Activated CD8-positive, alpha-beta memory T cell treated with anti-CD3 and anti-CD28 coated beads, Interleukin-2, amount 50 U/mL, for 24 hours (primary cell): Measurements from ENCODE around the gene GPBAR1.

ENCODE experiments used
- DNase-seq: peaks from one replicate; pipeline ENCODE4 v3.0.0-alpha.2; 2020; ENCODE audit errors: extremely low read depth

GPBAR1 gene

DNA sequence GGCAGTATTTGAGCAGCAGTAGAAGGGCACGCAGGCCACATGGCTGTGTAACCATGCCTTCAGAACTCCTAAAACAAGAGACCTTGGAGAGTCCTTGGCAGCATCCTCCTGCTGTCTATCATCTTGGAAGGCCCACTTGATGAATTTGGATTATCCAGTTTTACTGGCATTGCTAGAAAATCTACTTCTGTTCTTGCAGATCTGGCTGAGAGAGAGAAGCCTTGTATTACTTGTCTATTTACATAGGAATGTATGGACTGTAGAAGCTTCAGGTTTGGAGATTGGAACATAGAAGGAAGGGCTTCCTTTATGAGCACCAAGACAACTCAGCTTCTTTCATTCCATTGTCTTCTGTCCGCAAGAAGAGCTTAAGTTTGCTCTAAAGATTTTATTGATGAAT is 16.1 kb upstream of the GPBAR1 start:
- no peak for DNase-seq

DNA sequence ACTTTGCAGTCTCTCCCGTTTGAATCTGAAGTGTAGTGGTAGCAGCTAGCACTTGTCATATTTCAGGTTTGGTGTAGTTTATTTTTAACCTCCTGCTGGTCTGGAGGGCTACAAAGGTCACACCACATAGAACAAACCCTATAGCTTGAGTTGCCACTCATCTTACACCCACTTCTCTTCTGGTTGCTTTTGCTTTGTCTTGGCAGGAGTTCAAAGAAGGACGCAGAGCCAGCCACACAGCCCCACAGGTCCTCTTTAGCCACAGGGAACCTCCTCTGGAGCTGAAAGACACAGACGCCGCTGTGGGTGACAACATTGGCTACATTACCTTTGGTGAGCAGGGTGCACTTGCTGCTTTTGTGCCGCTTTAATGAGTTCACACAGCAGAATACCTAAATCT is 15.6 kb upstream of the GPBAR1 start:
- no peak for DNase-seq

DNA sequence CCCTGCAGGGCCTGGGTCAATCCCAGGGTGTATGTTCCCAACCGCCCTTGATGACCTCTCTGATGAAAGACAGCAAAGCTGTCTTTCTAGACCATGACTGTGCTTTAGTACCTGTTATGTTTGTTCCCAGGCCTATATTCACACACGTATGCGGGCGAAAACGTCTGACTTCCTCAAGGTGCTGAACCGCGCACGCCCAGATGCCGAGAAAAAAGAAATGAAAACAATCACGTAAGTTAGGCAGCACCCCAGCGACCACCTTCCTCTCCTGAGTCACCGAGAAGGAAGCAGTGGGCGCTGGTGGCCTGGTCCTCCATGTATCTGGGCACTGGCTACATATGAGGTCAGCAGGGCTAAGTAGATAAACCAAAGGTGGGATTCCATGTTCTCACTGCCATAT is 11.1 kb upstream of the GPBAR1 start:
- DNase-seq: no peak

DNA sequence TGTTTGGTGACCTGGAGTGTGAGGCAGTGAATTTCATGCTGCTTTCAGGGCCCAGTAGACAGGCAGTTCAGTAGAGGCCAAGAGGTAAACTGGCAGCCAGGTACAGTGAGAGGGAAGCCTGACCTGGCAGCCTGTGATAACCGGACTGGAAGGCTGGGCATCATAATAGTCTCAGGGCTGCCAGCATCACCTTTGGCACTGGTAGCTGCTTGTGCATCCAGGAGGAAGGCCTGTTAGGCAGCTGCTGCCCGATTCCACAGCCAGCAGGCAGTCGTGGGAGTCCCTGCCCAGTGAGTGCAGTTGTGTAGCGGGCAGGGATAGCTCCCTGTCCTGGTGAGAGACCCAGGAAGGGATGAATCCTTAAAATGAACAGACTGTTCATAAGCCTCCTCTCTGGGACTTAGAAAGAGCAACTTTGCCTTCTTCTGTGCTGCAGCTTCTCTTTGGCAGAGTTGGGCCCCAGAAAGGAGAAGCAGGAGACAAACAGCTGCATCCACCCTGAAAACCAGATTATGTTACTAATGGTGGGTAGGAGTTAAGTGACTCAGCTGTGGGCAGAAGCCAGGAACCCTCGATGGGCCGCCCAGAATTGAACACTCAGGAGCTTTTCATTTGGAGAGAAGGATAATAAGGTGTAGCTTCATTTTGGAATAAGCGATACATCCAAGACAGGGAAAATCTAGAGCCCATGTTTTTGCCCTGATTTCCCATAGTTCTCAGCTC is 8.1 kb upstream of the GPBAR1 start:
- DNase-seq: no peak

DNA sequence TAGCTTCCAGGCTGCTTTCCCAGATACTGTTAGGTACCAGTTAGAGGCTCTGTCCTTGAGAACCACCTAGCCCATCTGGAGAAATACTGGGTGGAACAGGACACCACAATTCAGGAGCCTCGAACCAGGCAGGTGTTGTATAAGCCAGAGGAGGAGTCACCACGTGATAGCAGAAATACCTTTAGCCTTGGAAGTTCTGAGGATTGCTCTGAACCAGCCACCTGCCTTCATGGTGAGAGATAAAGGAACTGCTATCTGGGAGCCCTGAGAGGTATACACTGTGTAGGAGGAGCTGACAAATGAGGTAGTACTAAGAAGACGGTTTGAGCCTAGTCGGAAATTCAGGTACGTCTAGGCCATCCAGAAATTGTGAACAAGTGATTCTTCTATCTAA is 7.6 kb upstream of the GPBAR1 start:
- DNase-seq: no peak

DNA sequence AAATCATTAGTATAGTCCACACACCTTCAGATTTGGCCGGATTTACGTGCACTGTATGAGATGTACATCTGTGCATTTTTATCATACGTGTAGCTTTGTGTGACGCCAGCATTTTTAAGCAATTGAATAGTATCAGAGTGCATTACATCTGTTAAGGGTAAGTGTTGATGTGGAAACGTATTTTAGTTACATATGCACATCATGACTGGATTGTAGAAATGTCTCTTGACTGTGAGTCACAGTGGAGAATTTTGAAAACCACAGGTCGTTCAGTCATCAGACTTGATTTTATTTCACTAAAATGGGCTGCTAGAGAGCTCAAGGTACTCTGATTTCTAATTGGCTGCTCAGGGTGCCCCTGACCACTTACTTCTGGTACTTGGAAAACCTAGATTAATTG is 5.4 kb upstream of the GPBAR1 start:
- no peak for DNase-seq

DNA sequence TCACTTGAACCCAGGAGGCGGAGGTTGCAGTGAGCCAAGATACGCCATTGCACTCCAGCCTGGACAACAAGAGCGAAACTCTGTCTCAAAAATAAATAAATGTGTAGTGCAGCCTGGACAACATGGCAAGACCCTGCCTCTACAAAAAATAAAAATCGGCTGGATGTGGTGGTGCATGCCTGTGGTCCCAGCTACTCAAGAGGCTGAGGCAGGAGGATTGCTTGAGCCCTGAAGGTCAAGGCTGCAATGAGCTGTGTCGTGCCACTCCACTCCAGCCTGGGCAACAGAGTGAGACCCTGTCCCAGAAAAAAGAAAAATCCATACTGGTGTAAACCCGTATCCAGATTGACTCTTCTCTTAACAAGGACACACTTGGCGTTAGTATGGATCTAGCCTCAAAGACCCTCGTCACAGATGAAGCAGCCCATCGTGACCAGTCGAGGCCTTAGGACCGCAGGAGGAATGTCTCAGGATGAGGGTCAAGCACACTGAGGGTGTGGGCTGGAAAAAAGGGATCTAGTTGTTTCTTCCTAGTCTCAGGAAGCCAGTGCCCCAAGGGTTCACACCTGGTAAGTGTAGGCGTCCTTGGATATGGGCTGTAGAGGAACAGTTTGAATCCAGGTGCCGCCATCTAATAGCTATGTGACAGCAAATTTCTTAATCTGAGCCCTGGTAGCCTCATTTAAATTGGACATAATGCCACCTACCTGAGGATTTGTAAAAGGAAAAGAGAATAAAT is 4.0 kb upstream of the GPBAR1 start:
- DNase-seq: no peak

DNA sequence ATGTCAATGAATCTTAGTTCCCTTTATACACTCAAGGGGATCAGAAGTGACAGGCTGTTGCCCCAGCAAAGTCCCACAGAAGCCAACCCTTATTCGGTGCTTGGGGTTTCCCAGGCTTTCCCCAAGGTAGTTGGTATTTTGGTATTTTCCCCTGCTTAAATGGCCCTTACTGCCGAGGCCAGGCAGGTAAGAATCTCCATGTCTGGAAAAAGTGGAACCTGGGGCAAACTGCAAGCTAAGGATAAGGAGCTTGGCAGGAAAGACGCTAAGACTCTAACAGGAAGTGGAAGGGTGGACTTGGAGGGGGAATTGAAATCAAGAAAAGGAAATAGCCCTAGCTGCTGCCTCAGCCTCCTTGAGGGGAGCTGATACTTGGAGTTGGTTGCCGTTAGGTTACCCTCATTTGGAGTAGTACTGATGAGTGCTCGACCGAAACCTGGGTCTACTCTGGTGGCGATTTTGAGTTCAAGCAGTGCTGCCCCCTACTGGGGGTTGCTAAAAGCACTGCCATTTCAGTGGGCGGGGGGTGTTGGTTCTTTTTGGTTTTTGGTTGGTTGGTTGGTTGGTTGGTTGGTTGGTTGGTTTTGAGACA is 3.3 kb upstream of the GPBAR1 start:
- DNase-seq: peak; percentile 30

DNA sequence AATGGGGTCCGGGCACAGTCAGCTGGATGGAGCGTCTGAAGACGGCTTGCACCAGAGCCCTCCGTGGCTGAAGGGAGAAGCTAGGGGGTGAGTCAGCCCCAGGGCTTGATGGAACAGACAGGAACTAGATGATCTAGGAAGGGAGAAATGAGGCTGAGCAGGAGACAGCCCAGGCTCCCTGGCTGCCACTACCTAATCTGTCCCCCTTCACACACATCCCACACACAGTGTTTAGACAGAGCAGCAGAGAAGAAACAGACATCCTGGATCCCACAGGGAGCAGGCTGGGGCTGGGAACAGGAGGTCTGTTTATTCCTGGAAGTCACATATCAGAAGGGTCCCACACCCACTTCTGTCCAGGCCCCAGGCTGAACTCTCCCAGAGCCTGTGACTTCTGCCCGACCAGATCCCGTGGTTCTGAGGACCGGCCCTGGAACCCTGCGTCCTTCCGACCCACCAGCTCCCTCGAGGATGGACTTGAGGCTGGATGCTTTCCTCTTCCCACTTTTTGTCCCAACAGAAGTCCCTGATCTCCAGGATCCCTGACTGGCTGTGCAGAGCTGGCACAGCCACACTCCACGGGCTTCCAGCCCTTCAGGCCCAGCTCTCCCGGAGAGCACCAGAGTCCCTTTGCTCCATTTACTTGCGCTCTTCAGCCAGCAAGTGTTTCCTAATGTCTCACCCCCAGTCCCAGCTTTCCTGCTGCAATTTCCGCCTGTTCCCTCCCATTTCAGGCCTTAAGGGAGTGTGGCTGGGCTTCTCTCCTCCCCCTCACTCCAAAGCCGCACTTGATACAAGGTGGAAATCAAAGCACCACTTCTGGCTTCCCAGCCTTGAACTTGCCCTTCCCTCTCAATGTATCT is 1.5 kb upstream of the GPBAR1 start:
- DNase-seq: no peak

DNA sequence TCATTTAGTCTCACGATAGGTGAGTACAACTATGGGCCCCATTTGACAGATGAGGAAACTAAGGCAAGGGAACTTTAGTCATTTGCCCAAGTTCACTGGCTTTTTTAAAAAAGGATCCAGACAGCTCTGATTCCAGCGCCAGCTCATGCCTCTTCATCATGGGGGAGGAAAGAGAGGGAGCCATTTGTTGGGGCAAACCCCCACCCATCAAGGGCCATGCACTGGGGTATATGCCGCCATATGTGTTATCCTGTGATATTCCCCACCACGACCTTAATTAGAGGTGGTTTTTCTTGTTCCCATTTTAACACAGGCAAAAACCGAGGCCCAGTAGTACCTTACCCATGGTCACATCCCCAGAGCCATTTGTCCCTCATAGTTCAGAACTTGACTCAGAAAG is 649 bp upstream of the GPBAR1 start:
- DNase-seq: no peak

DNA sequence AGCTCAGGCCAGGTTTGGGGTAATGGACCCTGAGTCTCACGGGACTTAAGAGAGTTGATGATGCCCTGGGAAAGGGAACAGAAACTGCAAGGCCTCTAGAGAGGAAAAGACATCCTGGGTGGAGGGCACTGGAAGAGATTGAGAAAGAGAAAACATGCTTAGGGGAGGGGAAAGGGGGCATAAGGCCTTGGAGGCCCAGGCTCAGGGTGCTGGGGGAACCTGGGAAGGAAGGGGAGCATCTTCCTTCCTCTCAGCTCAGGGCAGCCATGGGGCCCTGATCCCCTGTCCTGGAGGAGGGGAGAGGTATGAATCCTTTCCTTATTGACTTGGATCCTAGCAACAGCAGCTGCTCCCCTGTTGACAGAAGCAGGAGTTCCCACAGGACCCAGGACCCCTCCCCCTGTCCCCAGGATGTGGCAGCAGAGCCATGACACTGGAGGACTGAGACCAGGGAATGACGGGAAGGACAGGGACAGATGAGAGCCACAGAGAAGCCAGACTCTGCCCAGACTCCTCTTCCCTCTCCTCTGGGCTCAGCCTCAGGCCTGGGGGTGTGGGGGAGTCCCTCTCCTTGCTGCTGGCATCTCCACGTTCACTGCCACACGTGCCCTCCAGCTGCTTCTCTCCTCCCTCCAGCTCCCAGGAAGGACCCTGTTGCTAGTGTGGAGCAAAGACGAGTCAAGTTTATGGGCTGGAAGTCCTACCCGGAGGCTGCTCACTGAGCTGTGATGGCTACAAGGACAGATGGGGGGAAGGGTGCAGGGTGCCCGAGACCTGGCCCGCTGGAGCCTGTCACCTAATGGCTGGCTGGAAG is 815 bp downstream of the GPBAR1 start:
- DNase-seq: no peak

DNA sequence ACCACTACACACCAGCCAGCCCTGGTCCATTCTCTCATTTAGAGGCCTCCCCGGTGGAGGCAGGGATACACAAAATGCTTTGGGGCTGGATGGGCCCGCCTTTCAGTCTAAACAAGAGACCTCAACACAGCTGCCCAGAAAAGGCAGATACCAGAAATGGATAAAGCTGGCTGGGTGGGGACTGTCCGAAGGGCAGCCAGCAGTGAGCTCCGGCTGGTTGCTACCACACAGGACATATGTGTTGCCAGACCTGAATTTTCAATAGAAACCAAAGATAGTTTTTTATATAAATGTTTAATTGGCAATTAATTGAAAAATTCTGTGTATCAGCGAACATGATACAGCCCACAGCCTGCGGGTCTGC is 1.4 kb downstream of the GPBAR1 start:
- no peak for DNase-seq

DNA sequence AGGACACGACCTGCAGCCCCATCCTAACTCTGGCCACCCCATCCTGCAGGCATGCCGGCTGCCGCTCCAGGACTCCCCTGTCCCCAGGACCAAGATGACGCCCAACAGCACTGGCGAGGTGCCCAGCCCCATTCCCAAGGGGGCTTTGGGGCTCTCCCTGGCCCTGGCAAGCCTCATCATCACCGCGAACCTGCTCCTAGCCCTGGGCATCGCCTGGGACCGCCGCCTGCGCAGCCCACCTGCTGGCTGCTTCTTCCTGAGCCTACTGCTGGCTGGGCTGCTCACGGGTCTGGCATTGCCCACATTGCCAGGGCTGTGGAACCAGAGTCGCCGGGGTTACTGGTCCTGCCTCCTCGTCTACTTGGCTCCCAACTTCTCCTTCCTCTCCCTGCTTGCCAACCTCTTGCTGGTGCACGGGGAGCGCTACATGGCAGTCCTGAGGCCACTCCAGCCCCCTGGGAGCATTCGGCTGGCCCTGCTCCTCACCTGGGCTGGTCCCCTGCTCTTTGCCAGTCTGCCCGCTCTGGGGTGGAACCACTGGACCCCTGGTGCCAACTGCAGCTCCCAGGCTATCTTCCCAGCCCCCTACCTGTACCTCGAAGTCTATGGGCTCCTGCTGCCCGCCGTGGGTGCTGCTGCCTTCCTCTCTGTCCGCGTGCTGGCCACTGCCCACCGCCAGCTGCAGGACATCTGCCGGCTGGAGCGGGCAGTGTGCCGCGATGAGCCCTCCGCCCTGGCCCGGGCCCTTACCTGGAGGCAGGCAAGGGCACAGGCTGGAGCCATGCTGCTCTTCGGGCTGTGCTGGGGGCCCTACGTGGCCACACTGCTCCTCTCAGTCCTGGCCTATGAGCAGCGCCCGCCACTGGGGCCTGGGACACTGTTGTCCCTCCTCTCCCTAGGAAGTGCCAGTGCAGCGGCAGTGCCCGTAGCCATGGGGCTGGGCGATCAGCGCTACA is 2.1 kb downstream of the GPBAR1 start:
- DNase-seq: no peak

DNA sequence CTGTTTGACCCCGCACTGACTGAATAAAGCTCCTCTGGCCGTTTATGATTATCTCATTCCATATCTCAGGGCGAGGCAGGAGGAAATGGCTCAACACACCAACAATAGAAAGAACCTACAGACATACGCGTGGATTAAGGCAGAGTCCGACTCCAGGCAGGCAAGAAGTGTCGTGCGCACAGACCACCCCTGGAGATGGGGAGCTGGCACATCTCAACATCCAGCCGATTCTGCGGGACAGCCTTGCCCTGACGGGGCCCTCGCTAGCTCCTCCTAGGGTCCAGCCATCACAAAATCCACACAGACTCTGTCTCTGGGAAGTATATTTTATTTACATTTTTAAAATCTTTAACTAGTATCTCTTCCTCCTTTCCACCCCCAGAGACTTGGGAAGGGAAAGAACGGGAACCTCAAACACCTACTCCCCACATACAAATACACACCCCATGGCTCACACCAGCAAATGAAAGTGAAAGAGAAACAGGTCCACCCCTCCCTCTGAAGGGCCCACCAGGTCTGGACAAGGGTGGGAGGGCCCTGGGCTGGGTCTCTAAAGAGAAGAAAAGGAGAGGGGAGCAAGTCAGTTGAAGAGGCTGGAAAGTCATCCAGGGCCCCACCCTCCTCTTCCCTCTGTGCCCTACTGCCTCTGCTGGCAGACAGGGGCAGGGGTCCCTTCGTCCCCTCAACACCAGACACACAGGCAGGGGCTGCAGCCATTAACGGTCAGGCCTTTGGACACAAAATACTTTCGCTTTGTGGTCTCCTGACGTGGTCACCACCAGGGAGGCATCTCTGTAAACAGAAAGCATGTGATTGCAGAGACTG is 3.2 kb downstream of the GPBAR1 start:
- no peak for DNase-seq

DNA sequence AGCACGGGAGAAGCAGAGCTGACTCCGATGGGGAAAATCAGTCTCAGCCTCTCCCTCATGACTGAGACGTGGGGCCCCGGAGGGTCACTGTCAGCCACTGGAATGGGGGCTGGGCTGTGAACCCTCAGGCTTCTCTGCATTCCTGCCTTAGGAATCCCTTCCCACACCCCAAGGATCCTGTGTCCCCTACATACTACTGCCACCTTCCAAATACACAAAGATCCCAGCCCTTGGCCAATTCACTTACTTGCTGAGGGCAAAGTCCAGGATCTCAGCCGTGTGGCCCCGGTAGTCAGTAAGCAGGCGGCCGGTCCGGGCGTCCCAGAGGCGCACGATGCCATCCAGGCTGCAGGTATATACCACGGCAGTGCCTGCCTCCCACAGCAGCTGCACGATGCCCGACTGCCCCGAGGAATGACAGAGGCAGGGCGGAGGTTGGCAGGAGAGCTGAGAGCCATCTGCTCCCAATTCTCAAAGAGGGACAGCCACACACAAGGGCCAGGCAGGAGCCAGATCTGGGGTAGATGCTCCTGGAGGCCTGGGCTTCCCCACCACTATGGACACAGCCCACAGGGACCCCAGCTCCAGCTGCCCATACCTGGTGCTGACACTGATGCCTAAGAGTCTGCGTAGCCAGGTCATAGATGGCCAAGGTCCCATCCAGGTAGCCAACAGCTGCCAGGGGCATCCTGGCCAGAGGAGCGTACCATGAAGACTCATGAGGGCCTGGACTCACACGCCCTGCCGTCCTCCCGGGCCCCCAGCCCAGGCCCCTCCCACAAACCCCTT is 4.2 kb downstream of the GPBAR1 start:
- no peak for DNase-seq

DNA sequence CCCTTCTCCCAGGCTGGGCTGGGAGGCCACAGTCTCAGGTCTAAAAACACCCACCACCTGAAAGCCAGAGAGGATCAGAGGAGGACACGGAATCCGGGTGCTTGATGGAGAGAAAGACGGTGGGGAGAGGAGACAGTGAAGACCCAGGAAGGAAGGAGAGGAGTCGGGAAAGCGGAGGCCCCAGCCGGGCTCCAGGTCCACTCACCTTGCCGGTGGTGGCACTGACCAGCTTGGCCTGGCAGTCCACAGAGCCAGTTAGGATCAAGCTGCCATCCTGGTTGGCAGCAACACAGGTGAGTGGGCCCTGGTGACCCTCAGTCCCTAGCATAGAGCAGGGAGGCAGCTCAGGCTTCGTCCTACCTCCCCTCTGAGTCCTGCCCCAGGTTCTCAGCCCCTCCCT is 4.8 kb downstream of the GPBAR1 start:
- no peak for DNase-seq

DNA sequence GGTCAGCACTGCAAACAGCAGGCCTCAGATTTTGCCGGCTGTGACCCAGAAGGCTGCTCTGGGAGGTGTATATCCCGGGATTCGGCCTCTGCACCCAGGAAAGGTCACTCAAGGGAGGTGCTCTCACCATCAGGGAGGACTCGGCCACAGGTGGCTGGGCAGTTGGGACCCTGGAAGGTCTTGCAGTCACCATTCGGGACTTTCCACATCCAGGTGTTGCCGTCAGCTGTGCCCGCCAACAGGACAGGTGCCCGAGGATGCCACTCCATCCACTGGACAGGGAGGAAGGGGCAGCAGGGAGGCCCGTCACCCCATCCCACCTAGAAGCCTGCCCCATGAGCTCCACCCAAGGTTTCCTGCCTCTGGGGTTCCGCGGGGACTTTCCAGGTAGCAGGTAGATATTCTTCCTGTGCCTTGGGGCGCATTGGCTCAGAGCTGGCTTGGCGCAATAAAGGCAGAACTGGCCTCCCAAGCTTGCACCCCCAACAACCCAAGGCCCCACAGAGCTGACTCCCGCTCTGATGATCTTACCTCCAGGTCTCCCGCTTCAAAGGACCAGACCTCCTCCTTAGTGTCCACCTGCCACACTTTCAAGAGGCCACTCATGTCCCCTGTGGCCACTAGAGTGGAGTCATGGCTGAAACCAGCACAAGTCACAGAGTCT is 5.6 kb downstream of the GPBAR1 start:
- DNase-seq: no peak

DNA sequence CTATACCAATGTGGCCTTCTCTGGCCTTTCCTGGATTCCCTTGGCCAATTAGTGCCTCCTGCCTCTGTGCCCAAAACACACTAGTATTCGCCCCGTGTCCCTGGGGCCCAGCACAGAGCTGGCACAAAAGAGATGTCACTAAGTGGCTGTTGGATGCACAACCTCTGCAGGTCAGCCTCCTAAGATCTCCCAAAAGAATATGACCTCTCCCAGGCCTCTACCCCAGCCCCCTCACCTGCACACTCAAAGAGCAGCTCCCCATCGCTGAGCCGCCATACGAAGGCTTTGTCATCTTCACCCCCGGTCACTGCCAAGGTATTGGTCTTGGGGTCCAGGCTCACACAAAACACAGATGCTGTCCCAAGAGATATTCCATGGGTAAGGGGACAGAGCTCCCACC is 6.4 kb downstream of the GPBAR1 start:
- no peak for DNase-seq
